ENCODE measurements around the gene TREML2.

GRCh38 chr6:41189967-41190366, 11.0 kb downstream of the TREML2 start:
- no peak for TF ChIP-seq CTCF (IDR thresholded peaks at IDR 0.05)
- no peak for TF ChIP-seq POLR2A (IDR thresholded peaks at IDR 0.05)

All from heart left ventricle (tissue), 13 donors.